ENCODE results near the gene ERCC1.

The ERCC1 gene

GRCh38 chr19:45358213-45358792, 65.4 kb downstream of the ERCC1 start:
- DNase-seq: no peak

GRCh38 chr19:45357445-45357783, 66.3 kb downstream of the ERCC1 start:
- DNase-seq: no peak

Measured in activated naive CD4-positive, alpha-beta T cell treated with Interleukin-2 at 50 U/mL for 16 hours (primary cell).